Measurements from ENCODE around the gene NPHS2.

The NPHS2 gene

GRCh38 chr1:179575497-179576314 lies at the start of gene NPHS2:
Gene NPHS2 (minus strand): TSS chr1:179575948. CDS start chr1:179575864, 84 bp downstream.
- no peak for DNase-seq

- DNase-seq, result no peak
Measured at GRCh38 chr1:179612361-179612760, 36.6 kb upstream of the NPHS2 start.

GRCh38 chr1:179601093-179601492 lies 25.3 kb upstream of the NPHS2 start:
- no peak for DNase-seq

- peak; percentile 48 for DNase-seq
Measured at GRCh38 chr1:179599623-179600249, 24.0 kb upstream of the NPHS2 start.

GRCh38 chr1:179598631-179599030 lies 22.9 kb upstream of the NPHS2 start:
- no peak for DNase-seq

GRCh38 chr1:179591592-179592580 lies 16.1 kb upstream of the NPHS2 start, which contains the start of gene TDRD5:
Gene TDRD5 (plus strand): TSS chr1:179591832. CDS start chr1:179592616, 784 bp downstream.
- no peak for DNase-seq

GRCh38 chr1:179591253-179591591 lies 15.5 kb upstream of the NPHS2 start:
- no peak for DNase-seq

- DNase-seq, result no peak
Measured at GRCh38 chr1:179590671-179591070, 14.9 kb upstream of the NPHS2 start.

GRCh38 chr1:179589509-179589908 lies 13.8 kb upstream of the NPHS2 start:
- DNase-seq, result no peak

GRCh38 chr1:179588425-179589024 lies 12.8 kb upstream of the NPHS2 start:
- DNase-seq, result no peak

GRCh38 chr1:179587336-179587735 lies 11.6 kb upstream of the NPHS2 start:
- DNase-seq, result no peak

- no peak for DNase-seq
Measured at GRCh38 chr1:179586107-179586823, 10.5 kb upstream of the NPHS2 start.

- DNase-seq, result no peak
Measured at GRCh38 chr1:179583771-179584320, 8.1 kb upstream of the NPHS2 start.

- no peak for DNase-seq
Measured at GRCh38 chr1:179576509-179576908, 761 bp upstream of the NPHS2 start.

GRCh38 chr1:179558078-179558477 lies 17.7 kb downstream of the NPHS2 start:
- no peak for DNase-seq

- no peak for DNase-seq
Measured at GRCh38 chr1:179554427-179554826, 21.3 kb downstream of the NPHS2 start.

- no peak for DNase-seq
Measured at GRCh38 chr1:179550746-179551682, 24.7 kb downstream of the NPHS2 start.

- DNase-seq, result no peak
Measured at GRCh38 chr1:179549368-179549700, 26.4 kb downstream of the NPHS2 start.

GRCh38 chr1:179548666-179549367 lies 26.9 kb downstream of the NPHS2 start:
- no peak for DNase-seq

GRCh38 chr1:179547021-179547535 lies 28.7 kb downstream of the NPHS2 start:
- no peak for DNase-seq

Measured in NCI-H2081 treated with DMSO at 0.1 percent for 48 hours (cell line).